HEK293 (cell line): ENCODE data around the gene ZNF70.

Experiments used
- GLIS1 ChIP-seq: fragments of 450-650 bp; formaldehyde crosslinking; IDR thresholded peaks from 2 replicates; pipeline ENCODE4 v1.5.1; 2016; ENCODE audit warnings: missing biosample characterization, missing genetic modification characterization
- KLF9 ChIP-seq: fragments of 450-650 bp; formaldehyde crosslinking; IDR thresholded peaks from 2 replicates; pipeline ENCODE4 v1.5.1; 2016; ENCODE audit warnings: missing biosample characterization, missing genetic modification characterization, low read depth
- SP3 ChIP-seq: fragments of 450-650 bp; formaldehyde crosslinking; IDR thresholded peaks from 2 replicates; pipeline ENCODE4 v1.5.1; 2016; ENCODE audit warnings: missing biosample characterization, missing genetic modification characterization
- SP7 ChIP-seq: fragments of 450-650 bp; formaldehyde crosslinking; IDR thresholded peaks from 2 replicates; pipeline ENCODE4 v1.5.1; 2016; ENCODE audit warnings: missing biosample characterization, missing genetic modification characterization
- WT1 ChIP-seq: fragments of 450-650 bp; formaldehyde crosslinking; IDR thresholded peaks from 2 replicates; pipeline ENCODE4 v1.5.1; 2016; ENCODE audit warnings: missing biosample characterization, missing genetic modification characterization
- ZBTB26 ChIP-seq: fragments of 450-650 bp; formaldehyde crosslinking; optimal IDR thresholded peaks from 2 replicates; pipeline ENCODE3; 2016; ENCODE audit warnings: missing biosample characterization, mild to moderate bottlenecking, missing genetic modification characterization
- ZBTB8A ChIP-seq: fragments of 450-650 bp; formaldehyde crosslinking; IDR thresholded peaks from 2 replicates; pipeline ENCODE4 v1.5.1; 2016; ENCODE audit warnings: missing biosample characterization, missing genetic modification characterization
- ZFP69B ChIP-seq: fragments of 450-650 bp; formaldehyde crosslinking; IDR thresholded peaks from 2 replicates; pipeline ENCODE4 v1.5.1; 2016; ENCODE audit warnings: missing biosample characterization, missing genetic modification characterization
- ZNF148 ChIP-seq: fragments of 450-650 bp; formaldehyde crosslinking; IDR thresholded peaks from 2 replicates; pipeline ENCODE4 v1.5.0; 2017; ENCODE audit warnings: missing biosample characterization, missing genetic modification characterization, borderline replicate concordance
- ZNF248 ChIP-seq: fragments of 450-650 bp; formaldehyde crosslinking; IDR thresholded peaks from 2 replicates; pipeline ENCODE4 v1.5.1; 2017; ENCODE audit warnings: missing biosample characterization, missing genetic modification characterization
- ZNF302 ChIP-seq: fragments of 450-650 bp; formaldehyde crosslinking; IDR thresholded peaks from 2 replicates; pipeline ENCODE4 v1.5.1; 2016; ENCODE audit warnings: missing biosample characterization, missing genetic modification characterization, low read depth
- ZNF513 ChIP-seq: fragments of 450-650 bp; IDR thresholded peaks from 2 replicates; pipeline ENCODE4 v1.5.1; 2018; ENCODE audit warnings: missing biosample characterization, missing genetic modification characterization
- ZNF571 ChIP-seq: fragments of 450-650 bp; formaldehyde crosslinking; IDR thresholded peaks from 2 replicates; pipeline ENCODE4 v1.5.0; 2017; ENCODE audit warnings: missing biosample characterization, missing genetic modification characterization
- ZNF600 ChIP-seq: fragments of 450-650 bp; formaldehyde crosslinking; IDR thresholded peaks from 2 replicates; pipeline ENCODE4 v1.5.1; 2016; ENCODE audit warnings: missing biosample characterization, missing genetic modification characterization
- ZNF610 ChIP-seq: fragments of 450-650 bp; formaldehyde crosslinking; IDR thresholded peaks from 2 replicates; pipeline ENCODE4 v1.5.1; 2016; ENCODE audit warnings: missing biosample characterization, missing genetic modification characterization, borderline replicate concordance
- ZNF660 ChIP-seq: fragments of 450-650 bp; IDR thresholded peaks from 2 replicates; pipeline ENCODE4 v1.5.1; 2018; ENCODE audit warnings: missing biosample characterization, mild to moderate bottlenecking, missing genetic modification characterization
- ZNF692 ChIP-seq: fragments of 450-650 bp; formaldehyde crosslinking; IDR thresholded peaks from 2 replicates; pipeline ENCODE4 v1.5.1; 2016; ENCODE audit warnings: missing biosample characterization, missing genetic modification characterization
- ZNF785 ChIP-seq: fragments of 450-650 bp; formaldehyde crosslinking; IDR thresholded peaks from 2 replicates; pipeline ENCODE4 v1.5.1; 2016; ENCODE audit warnings: missing biosample characterization, missing genetic modification characterization
- ZSCAN30 ChIP-seq: fragments of 450-650 bp; IDR thresholded peaks from 2 replicates; pipeline ENCODE4 v1.5.1; 2018; ENCODE audit warnings: missing biosample characterization, mild to moderate bottlenecking, missing genetic modification characterization, moderate library complexity
- ZXDB ChIP-seq: fragments of 450-650 bp; formaldehyde crosslinking; IDR thresholded peaks from 2 replicates; pipeline ENCODE4 v1.5.1; 2016; ENCODE audit warnings: missing biosample characterization, missing genetic modification characterization
- TF ChIP-seq, protein P1 (sequence below): fragments of 450-650 bp; formaldehyde crosslinking; IDR thresholded peaks from 2 replicates; pipeline ENCODE4 v1.5.1; 2016; ENCODE audit warnings: missing biosample characterization, missing genetic modification characterization
- TF ChIP-seq, protein P2 (sequence below): fragments of 450-650 bp; formaldehyde crosslinking; IDR thresholded peaks from 2 replicates; pipeline ENCODE4 v1.5.1; 2016; ENCODE audit warnings: missing biosample characterization, missing genetic modification characterization
- TF ChIP-seq, protein P3 (sequence below): sonication (generic); formaldehyde crosslinking; IDR thresholded peaks from 2 replicates; pipeline ENCODE4 v1.8.1; 2022; ENCODE audit warnings: mild to moderate bottlenecking, moderate library complexity, missing genetic modification reagents

Gene ZNF70

DNA sequence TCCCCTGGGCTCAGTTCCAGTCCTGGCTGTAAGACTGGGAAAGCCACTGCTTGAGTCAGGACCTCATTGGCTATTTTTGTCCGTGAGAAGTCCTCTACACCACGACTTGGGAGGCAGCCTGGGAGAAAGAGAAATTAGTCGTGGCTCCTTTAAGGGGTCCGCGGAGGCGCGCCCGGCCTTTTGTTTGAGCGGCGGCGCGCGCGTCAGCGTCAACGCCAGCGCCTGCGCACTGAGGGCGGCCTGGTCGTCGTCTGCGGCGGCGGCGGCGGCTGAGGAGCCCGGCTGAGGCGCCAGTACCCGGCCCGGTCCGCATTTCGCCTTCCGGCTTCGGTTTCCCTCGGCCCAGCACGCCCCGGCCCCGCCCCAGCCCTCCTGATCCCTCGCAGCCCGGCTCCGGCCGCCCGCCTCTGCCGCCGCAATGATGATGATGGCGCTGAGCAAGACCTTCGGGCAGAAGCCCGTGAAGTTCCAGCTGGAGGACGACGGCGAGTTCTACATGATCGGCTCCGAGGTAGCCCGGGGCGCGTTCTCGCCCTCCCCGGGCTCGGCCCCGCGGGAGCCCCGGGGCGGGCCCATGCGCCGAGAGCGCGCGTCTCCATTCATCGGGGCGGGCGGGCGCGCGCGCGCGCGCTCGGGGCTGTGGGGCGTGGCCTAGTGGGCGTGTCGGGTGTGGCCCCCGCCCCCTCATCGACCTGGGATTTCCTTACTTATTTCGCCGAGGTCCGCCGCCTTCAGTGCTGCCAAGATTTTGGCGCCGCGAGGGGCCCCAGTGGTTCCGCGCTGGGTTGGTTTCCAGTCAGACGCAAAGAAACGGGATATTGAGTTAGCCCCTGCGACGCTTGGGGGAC, 36.1 kb upstream of the ZNF70 start, which contains the start of gene SMARCB1 (continued):
- TF ChIP-seq ZBTB26 (tag by site-specific recombination) (peak; percentile 94), ZNF248 (tag by site-specific recombination) (no peak), ZNF302 (no peak), ZXDB (peak; percentile 64; the same call in 1 of the 2 replicates), ZSCAN30 (tag by site-specific recombination) (peak; percentile 72; the same call in 1 of the 2 replicates), WT1 (no peak; the same call in 1 of the 2 replicates), ZFP69B (tag by site-specific recombination) (peak; percentile 63; the same call in 1 of the 2 replicates), ZNF785 (no peak), GLIS1 (tag by site-specific recombination) (peak; percentile 36; the same call in 1 of the 2 replicates), ZNF513 (tag by site-specific recombination) (peak; percentile 66), SP7 (peak; percentile 31; the same call in 1 of the 2 replicates), ZNF692 (tag by site-specific recombination) (peak; percentile 83; the same call in 1 of the 2 replicates), ZNF148 (tag by site-specific recombination) (no peak), SP3 (tag by site-specific recombination) (peak; percentile 70), ZNF660 (peak; percentile 30; the same call in 1 of the 2 replicates), KLF9 (tag by site-specific recombination) (peak; percentile 99), ZNF600 (tag by site-specific recombination) (no peak), ZNF610 (tag by site-specific recombination) (no peak), ZBTB8A (tag by site-specific recombination) (peak; percentile 65), ZNF571 (tag by site-specific recombination) (no peak)
- TF ChIP-seq, protein P1, sequence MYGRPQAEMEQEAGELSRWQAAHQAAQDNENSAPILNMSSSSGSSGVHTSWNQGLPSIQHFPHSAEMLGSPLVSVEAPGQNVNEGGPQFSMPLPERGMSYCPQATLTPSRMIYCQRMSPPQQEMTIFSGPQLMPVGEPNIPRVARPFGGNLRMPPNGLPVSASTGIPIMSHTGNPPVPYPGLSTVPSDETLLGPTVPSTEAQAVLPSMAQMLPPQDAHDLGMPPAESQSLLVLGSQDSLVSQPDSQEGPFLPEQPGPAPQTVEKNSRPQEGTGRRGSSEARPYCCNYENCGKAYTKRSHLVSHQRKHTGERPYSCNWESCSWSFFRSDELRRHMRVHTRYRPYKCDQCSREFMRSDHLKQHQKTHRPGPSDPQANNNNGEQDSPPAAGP (tag by site-specific recombination) = peak; percentile 31; the same call in 1 of the 2 replicates
- TF ChIP-seq, protein P2, sequence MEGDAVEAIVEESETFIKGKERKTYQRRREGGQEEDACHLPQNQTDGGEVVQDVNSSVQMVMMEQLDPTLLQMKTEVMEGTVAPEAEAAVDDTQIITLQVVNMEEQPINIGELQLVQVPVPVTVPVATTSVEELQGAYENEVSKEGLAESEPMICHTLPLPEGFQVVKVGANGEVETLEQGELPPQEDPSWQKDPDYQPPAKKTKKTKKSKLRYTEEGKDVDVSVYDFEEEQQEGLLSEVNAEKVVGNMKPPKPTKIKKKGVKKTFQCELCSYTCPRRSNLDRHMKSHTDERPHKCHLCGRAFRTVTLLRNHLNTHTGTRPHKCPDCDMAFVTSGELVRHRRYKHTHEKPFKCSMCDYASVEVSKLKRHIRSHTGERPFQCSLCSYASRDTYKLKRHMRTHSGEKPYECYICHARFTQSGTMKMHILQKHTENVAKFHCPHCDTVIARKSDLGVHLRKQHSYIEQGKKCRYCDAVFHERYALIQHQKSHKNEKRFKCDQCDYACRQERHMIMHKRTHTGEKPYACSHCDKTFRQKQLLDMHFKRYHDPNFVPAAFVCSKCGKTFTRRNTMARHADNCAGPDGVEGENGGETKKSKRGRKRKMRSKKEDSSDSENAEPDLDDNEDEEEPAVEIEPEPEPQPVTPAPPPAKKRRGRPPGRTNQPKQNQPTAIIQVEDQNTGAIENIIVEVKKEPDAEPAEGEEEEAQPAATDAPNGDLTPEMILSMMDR (tag by site-specific recombination) = no peak
- TF ChIP-seq, protein P3, sequence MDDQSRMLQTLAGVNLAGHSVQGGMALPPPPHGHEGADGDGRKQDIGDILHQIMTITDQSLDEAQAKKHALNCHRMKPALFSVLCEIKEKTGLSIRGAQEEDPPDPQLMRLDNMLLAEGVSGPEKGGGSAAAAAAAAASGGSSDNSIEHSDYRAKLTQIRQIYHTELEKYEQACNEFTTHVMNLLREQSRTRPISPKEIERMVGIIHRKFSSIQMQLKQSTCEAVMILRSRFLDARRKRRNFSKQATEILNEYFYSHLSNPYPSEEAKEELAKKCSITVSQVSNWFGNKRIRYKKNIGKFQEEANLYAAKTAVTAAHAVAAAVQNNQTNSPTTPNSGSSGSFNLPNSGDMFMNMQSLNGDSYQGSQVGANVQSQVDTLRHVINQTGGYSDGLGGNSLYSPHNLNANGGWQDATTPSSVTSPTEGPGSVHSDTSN (CRISPR knock-in tag) = peak; percentile 74; the same call in 1 of the 2 replicates
